Heart left ventricle (tissue), 13 donors: ENCODE measurements around the gene YEATS2.

Source experiments
- POLR2A ChIP-seq, 2 donors: fragments of 450-650 bp; IDR thresholded peaks; one replicate each; pipeline ENCODE4 v1.6.1; 2017; ENCODE audit warnings: antibody characterized with exemption in 2 of 2, mild to moderate bottlenecking in 2 of 2, moderate library complexity in 2 of 2
- TF ChIP-seq, protein P1 (sequence below), 12 donors: fragments of 200-600 bp; sonication (generic) in 4 of 12; IDR thresholded peaks; one replicate each; pipeline versions ENCODE4 v1.5.0 to v1.8.0; 2018 to 2022; ENCODE audit warnings: antibody characterized with exemption in 12 of 12, mild to moderate bottlenecking in 5 of 12
- donor health status: ischemic (EF 13 %, LVEDD 7.1; RV severe dilation, severe dysfunction).
- donor health status: DM: no; HTN: yes; CAD: no.
- donor health status: DM: no; HTN: no; CAD: no.
- donor health status: ischemic (EF 25% LVEDD 6.9; RV normal size, moderate dysfunction).
- donor health status: ischemic (EF 25% LVEDD 5.7; RV mildly dilated, moderate dysfunction).
- donor health status: ischemic (EF 35%, LVEDD 5.7; RV mildly dilated, moderate dysfunction).
- donor health status: nonischemic (EF 11% LVEDD 7.7; RV severe dilation, severe dysfunction).
- donor health status: DM: yes; HTN: yes; CAD: no.
- donor health status: PGD.
- donor health status: ischemic (EF 29% LVEDD 5.4; RV normal size, mild dysfunction).
- donor health status: nonischemic (EF 23%, LVEDD 6.1; RV moderate dilation, normal function).

DNA sequence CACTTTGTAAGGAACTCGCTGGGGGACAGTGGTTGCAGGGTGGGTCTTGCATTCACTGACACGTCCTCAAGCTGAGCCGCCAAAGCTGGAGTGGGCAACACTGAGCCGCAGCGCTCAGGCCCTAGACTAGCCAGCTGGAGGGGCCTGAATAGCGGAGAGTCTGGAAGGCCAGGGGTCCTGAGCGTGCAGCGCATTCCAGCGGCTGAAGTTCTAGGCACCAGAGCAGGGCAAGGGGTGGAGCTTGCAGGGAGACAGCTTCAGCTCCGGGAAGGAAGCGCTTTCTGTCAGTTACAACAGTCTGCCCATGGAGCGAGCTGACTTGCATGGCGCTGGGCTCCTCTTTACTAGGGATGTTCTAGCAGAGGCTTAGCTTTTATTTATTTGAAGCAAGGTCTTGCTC lies 125.0 kb downstream of the YEATS2 start:
- TF ChIP-seq POLR2A (IDR thresholded peaks at IDR 0.05) = no peak
- TF ChIP-seq, protein P1, sequence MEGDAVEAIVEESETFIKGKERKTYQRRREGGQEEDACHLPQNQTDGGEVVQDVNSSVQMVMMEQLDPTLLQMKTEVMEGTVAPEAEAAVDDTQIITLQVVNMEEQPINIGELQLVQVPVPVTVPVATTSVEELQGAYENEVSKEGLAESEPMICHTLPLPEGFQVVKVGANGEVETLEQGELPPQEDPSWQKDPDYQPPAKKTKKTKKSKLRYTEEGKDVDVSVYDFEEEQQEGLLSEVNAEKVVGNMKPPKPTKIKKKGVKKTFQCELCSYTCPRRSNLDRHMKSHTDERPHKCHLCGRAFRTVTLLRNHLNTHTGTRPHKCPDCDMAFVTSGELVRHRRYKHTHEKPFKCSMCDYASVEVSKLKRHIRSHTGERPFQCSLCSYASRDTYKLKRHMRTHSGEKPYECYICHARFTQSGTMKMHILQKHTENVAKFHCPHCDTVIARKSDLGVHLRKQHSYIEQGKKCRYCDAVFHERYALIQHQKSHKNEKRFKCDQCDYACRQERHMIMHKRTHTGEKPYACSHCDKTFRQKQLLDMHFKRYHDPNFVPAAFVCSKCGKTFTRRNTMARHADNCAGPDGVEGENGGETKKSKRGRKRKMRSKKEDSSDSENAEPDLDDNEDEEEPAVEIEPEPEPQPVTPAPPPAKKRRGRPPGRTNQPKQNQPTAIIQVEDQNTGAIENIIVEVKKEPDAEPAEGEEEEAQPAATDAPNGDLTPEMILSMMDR (IDR thresholded peaks at IDR 0.05) = no peak
